Neural progenitor cell (in vitro differentiated cells): ENCODE data around the gene TBC1D10A.

Experiments used
- EZH2 ChIP-seq: fragments of 200-600 bp; sonication (generic); IDR thresholded peaks from 2 replicates; pipeline ENCODE4 v1.6.1; 2017; ENCODE audit warnings: antibody characterized with exemption, mild to moderate bottlenecking, moderate library complexity
- EZH2phosphoT487 ChIP-seq: fragments of 200-600 bp; sonication (generic); IDR thresholded peaks from 2 replicates; pipeline ENCODE4 v1.6.1; 2017; ENCODE audit warnings: antibody characterized with exemption
- TF ChIP-seq, protein P1 (sequence below): fragments of 200-600 bp; sonication (generic); IDR thresholded peaks from 2 replicates; pipeline ENCODE4 v1.5.1; 2017; ENCODE audit warnings: antibody characterized with exemption, mild to moderate bottlenecking

DNA sequence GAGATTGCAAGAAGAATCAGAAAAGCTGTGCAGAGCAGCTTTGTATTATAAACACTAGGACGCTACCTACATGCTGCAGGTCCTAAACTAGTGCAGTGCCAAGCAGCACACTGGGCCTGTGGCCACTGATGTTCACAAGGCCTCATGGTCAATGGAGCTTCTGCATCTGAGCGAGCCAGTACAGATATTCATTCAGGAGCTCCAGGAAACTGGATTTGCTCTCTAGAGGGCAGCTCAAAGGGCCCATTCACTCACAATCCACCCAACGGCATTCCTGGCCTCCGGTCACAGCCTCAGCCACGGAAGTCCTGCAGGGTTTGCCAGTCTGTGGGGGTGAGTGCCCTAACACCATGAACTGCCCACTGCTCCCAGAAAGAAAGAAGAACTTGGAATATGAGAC lies 5.8 kb upstream of the TBC1D10A start:
- TF ChIP-seq, protein P1, sequence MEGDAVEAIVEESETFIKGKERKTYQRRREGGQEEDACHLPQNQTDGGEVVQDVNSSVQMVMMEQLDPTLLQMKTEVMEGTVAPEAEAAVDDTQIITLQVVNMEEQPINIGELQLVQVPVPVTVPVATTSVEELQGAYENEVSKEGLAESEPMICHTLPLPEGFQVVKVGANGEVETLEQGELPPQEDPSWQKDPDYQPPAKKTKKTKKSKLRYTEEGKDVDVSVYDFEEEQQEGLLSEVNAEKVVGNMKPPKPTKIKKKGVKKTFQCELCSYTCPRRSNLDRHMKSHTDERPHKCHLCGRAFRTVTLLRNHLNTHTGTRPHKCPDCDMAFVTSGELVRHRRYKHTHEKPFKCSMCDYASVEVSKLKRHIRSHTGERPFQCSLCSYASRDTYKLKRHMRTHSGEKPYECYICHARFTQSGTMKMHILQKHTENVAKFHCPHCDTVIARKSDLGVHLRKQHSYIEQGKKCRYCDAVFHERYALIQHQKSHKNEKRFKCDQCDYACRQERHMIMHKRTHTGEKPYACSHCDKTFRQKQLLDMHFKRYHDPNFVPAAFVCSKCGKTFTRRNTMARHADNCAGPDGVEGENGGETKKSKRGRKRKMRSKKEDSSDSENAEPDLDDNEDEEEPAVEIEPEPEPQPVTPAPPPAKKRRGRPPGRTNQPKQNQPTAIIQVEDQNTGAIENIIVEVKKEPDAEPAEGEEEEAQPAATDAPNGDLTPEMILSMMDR = no peak
- TF ChIP-seq EZH2phosphoT487 (no peak), EZH2 (no peak)
